HEK293 (cell line): ENCODE data around the gene PPOX.
A peak's percentile ranks its signal among the peaks of the same experiment; 100 is the strongest.

Experiments
- CTCF ChIA-PET: fragments of 350-600 bp; formaldehyde crosslinking; extraction: SDS; loops from one replicate; lab custom pipeline; 2021; ENCODE audit warnings: antibody characterized with exemption; lab: Yijun Ruan, JAX
- POLR2A ChIA-PET: fragments of 300-600 bp; formaldehyde crosslinking; extraction: SDS; loops from one replicate; lab custom pipeline; 2020; ENCODE audit warnings: antibody characterized with exemption, inconsistent platforms; lab: Yijun Ruan, JAX
- H3K27ac ChIP-seq: fragments of 200-500 bp; sonication (Bioruptor generic); 2 replicates; pipeline ENCODE4 v1.5.1; 2014; ENCODE audit warnings: low read depth, low read length, control low read depth, inconsistent platforms; ENCODE audit errors: extremely low read depth
- H3K36me3 ChIP-seq, 2 experiments: fragments of 200-500 bp in 1 of 2; sonication (Bioruptor generic) in 1 of 2; 1 replicate in 1 of 2; 2 replicates in 1 of 2; pipeline ENCODE4 v1.5.1; 2014 to 2017; ENCODE audit warnings: inconsistent platforms in 2 of 2, low read length in 2 of 2; ENCODE audit not compliant: control insufficient read depth in 2 of 2, insufficient read depth in 1 of 2
- H3K4me1 ChIP-seq: fragments of 200-500 bp; sonication (Bioruptor generic); 2 replicates; pipeline ENCODE4 v1.5.1; 2014; ENCODE audit warnings: mild to moderate bottlenecking, low read length, inconsistent platforms; ENCODE audit not compliant: control insufficient read depth, insufficient read depth
- H3K4me3 ChIP-seq: 2 replicates; pipeline ENCODE4 v1.5.1; 2011; ENCODE audit warnings: low read depth, mild to moderate bottlenecking, control low read depth, low read length, moderate library complexity
- H3K9me3 ChIP-seq: fragments of 200-500 bp; sonication (Bioruptor generic); 2 replicates; pipeline ENCODE4 v1.5.1; 2014; ENCODE audit warnings: low read depth, low read length, inconsistent platforms; ENCODE audit not compliant: control insufficient read depth, insufficient read depth
- KLF10 ChIP-seq: fragments of 450-650 bp; IDR thresholded peaks from 2 replicates; pipeline ENCODE4 v1.5.1; 2018; ENCODE audit warnings: missing biosample characterization, mild to moderate bottlenecking, missing genetic modification characterization
- KLF16 ChIP-seq: fragments of 450-650 bp; formaldehyde crosslinking; IDR thresholded peaks from 2 replicates; pipeline ENCODE4 v1.5.1; 2017; ENCODE audit warnings: missing biosample characterization, missing genetic modification characterization
- SETDB1 ChIP-seq: IDR thresholded peaks from one replicate; pipeline ENCODE4 v1.6.1; 2017; ENCODE audit warnings: mild to moderate bottlenecking, low read length, moderate library complexity, mixed read lengths; ENCODE audit not compliant: insufficient read length
- SP3 ChIP-seq: fragments of 450-650 bp; formaldehyde crosslinking; IDR thresholded peaks from 2 replicates; pipeline ENCODE4 v1.5.1; 2016; ENCODE audit warnings: missing biosample characterization, missing genetic modification characterization
- ZBTB20 ChIP-seq: fragments of 450-650 bp; formaldehyde crosslinking; IDR thresholded peaks from 2 replicates; pipeline ENCODE4 v1.5.1; 2016; ENCODE audit warnings: missing biosample characterization, missing genetic modification characterization
- ZBTB6 ChIP-seq: fragments of 450-650 bp; formaldehyde crosslinking; IDR thresholded peaks from 2 replicates; pipeline ENCODE4 v1.5.1; 2017; ENCODE audit warnings: missing biosample characterization, missing genetic modification characterization
- ZBTB7A ChIP-seq: fragments of 450-650 bp; formaldehyde crosslinking; IDR thresholded peaks from 2 replicates; pipeline ENCODE4 v1.5.1; 2016; ENCODE audit warnings: low read depth, missing biosample characterization, missing genetic modification characterization
- ZBTB8A ChIP-seq: fragments of 450-650 bp; formaldehyde crosslinking; IDR thresholded peaks from 2 replicates; pipeline ENCODE4 v1.5.1; 2016; ENCODE audit warnings: missing biosample characterization, missing genetic modification characterization
- ZFHX2 ChIP-seq: fragments of 450-650 bp; formaldehyde crosslinking; conservative IDR thresholded peaks from 2 replicates; pipeline ENCODE4 v1.5.1; 2016; ENCODE audit warnings: missing biosample characterization, missing genetic modification characterization
- ZIC2 ChIP-seq: fragments of 450-650 bp; formaldehyde crosslinking; IDR thresholded peaks from 2 replicates; pipeline ENCODE4 v1.5.1; 2016; ENCODE audit warnings: missing biosample characterization, missing genetic modification characterization
- ZNF121 ChIP-seq: fragments of 450-650 bp; formaldehyde crosslinking; IDR thresholded peaks from 2 replicates; pipeline ENCODE4 v1.5.1; 2016; ENCODE audit warnings: missing biosample characterization, missing genetic modification characterization
- ZNF18 ChIP-seq: fragments of 450-650 bp; formaldehyde crosslinking; IDR thresholded peaks from 2 replicates; pipeline ENCODE4 v1.5.1; 2016; ENCODE audit warnings: missing biosample characterization, missing genetic modification characterization
- ZNF19 ChIP-seq: fragments of 450-650 bp; formaldehyde crosslinking; IDR thresholded peaks from 2 replicates; pipeline ENCODE4; 2016; ENCODE audit warnings: missing biosample characterization, missing genetic modification characterization, low read depth
- ZNF211 ChIP-seq: fragments of 450-650 bp; formaldehyde crosslinking; IDR thresholded peaks from 2 replicates; pipeline ENCODE4 v1.5.1; 2016; ENCODE audit warnings: low read depth, missing biosample characterization, missing genetic modification characterization
- ZNF335 ChIP-seq: fragments of 450-650 bp; formaldehyde crosslinking; conservative IDR thresholded peaks from 2 replicates; pipeline ENCODE4 v1.5.1; 2016; ENCODE audit warnings: missing biosample characterization, missing genetic modification characterization
- ZNF366 ChIP-seq: fragments of 450-650 bp; formaldehyde crosslinking; conservative IDR thresholded peaks from 2 replicates; pipeline ENCODE4 v1.5.1; 2016; ENCODE audit warnings: missing biosample characterization, missing genetic modification characterization
- ZNF394 ChIP-seq: fragments of 450-650 bp; formaldehyde crosslinking; IDR thresholded peaks from 2 replicates; pipeline ENCODE4 v1.5.1; 2016; ENCODE audit warnings: missing biosample characterization, missing genetic modification characterization, mild to moderate bottlenecking, moderate library complexity, borderline replicate concordance
- ZNF398 ChIP-seq: fragments of 450-650 bp; formaldehyde crosslinking; IDR thresholded peaks from 2 replicates; pipeline ENCODE4 v1.5.1; 2017; ENCODE audit warnings: missing biosample characterization, missing genetic modification characterization
- ZNF423 ChIP-seq: fragments of 450-650 bp; formaldehyde crosslinking; IDR thresholded peaks from 2 replicates; pipeline ENCODE4 v1.5.1; 2016; ENCODE audit warnings: missing biosample characterization, missing genetic modification characterization
- ZNF433 ChIP-seq: fragments of 450-650 bp; formaldehyde crosslinking; IDR thresholded peaks from 2 replicates; pipeline ENCODE4 v1.5.1; 2016; ENCODE audit warnings: missing biosample characterization, missing genetic modification characterization, low read depth
- ZNF529 ChIP-seq: fragments of 450-650 bp; formaldehyde crosslinking; IDR thresholded peaks from 2 replicates; pipeline ENCODE4 v1.5.1; 2017; ENCODE audit warnings: missing genetic modification characterization, missing biosample characterization; ENCODE audit not compliant: insufficient replicate concordance
- ZNF544 ChIP-seq: fragments of 450-650 bp; formaldehyde crosslinking; IDR thresholded peaks from 2 replicates; pipeline ENCODE4 v1.5.0; 2017; ENCODE audit warnings: missing biosample characterization, missing genetic modification characterization
- ZNF580 ChIP-seq: fragments of 450-650 bp; formaldehyde crosslinking; IDR thresholded peaks from 2 replicates; pipeline ENCODE4 v1.5.1; 2016; ENCODE audit warnings: missing biosample characterization, missing genetic modification characterization
- ZNF600 ChIP-seq: fragments of 450-650 bp; formaldehyde crosslinking; IDR thresholded peaks from 2 replicates; pipeline ENCODE4 v1.5.1; 2016; ENCODE audit warnings: missing biosample characterization, missing genetic modification characterization
- ZNF623 ChIP-seq: fragments of 450-650 bp; formaldehyde crosslinking; IDR thresholded peaks from 2 replicates; pipeline ENCODE4 v1.5.1; 2016; ENCODE audit warnings: missing biosample characterization, missing genetic modification characterization
- ZNF660 ChIP-seq: fragments of 450-650 bp; IDR thresholded peaks from 2 replicates; pipeline ENCODE4 v1.5.1; 2018; ENCODE audit warnings: missing biosample characterization, mild to moderate bottlenecking, missing genetic modification characterization
- ZNF677 ChIP-seq: fragments of 450-650 bp; IDR thresholded peaks from 2 replicates; pipeline ENCODE4 v1.5.0; 2018; ENCODE audit warnings: missing biosample characterization, mild to moderate bottlenecking, missing genetic modification characterization, moderate library complexity
- ZNF791 ChIP-seq: fragments of 450-650 bp; formaldehyde crosslinking; IDR thresholded peaks from 2 replicates; pipeline ENCODE4 v1.5.1; 2016; ENCODE audit warnings: missing biosample characterization, missing genetic modification characterization
- ZSCAN23 ChIP-seq: fragments of 450-650 bp; formaldehyde crosslinking; IDR thresholded peaks from 2 replicates; pipeline ENCODE4 v1.5.1; 2016; ENCODE audit warnings: missing biosample characterization, missing genetic modification characterization
- ZXDB ChIP-seq: fragments of 450-650 bp; formaldehyde crosslinking; IDR thresholded peaks from 2 replicates; pipeline ENCODE4 v1.5.1; 2016; ENCODE audit warnings: missing biosample characterization, missing genetic modification characterization

The PPOX gene

GRCh38 chr1:161159087-161159912, 6.9 kb upstream of the PPOX start, which contains the start of gene USP21:
TSS of gene USP21 (plus strand) at chr1:161159500. CDS start at chr1:161160641, 1,141 bp downstream.
- peak within 1 kb of the TSS; percentile 78 for H3K4me3 ChIP-seq
- no peaks in the 10 kb centered on the region for H3K9me3 ChIP-seq
- H3K27ac ChIP-seq, result peak within 1 kb of the TSS; percentile 65
- peaks cover 5 to 72% of the 10 kb centered on the region in 2 experiments; a peak in 2 of 3 replicates for H3K36me3 ChIP-seq
- CTCF ChIA-PET, result interaction anchor here (0.6 to 1.2 kb wide), 2 partner anchors 21 to 115 kb away, joined by 3 to 5 read pairs; no protein-coding TSS in a partner anchor
- H3K4me1 ChIP-seq, result 0 out of 2 replicates have a peak, but pooled peaks cover 4% of the 10 kb centered on the region
- POLR2A ChIA-PET, result interaction anchor here (0.6 to 1.3 kb wide), 4 partner anchors 26 to 155 kb away, joined by 3 to 7 read pairs (median 4); partner anchors contain the start of genes DEDD, F11R, SDHC and TOMM40L
- peak; percentile 37; the same call in 1 of the 2 replicates for TF ChIP-seq ZNF394
- peak; percentile 91 for TF ChIP-seq SP3 (tag by site-specific recombination)
- peak; percentile 29; the same call in 1 of the 2 replicates for TF ChIP-seq ZBTB20 (tag by site-specific recombination)
- peak; percentile 49; the same call in 1 of the 2 replicates for TF ChIP-seq ZNF580 (tag by site-specific recombination)
- no peak for TF ChIP-seq ZNF544
- 0 out of 2 replicates have a peak, but pooled peaks have one; percentile 47 for TF ChIP-seq KLF16 (tag by site-specific recombination)
- TF ChIP-seq ZXDB (tag by site-specific recombination), result peak; percentile 89
- TF ChIP-seq ZNF121, result no peak
- no peak for TF ChIP-seq ZNF423
- peak; percentile 93 for TF ChIP-seq ZNF335
- TF ChIP-seq ZFHX2 (tag by site-specific recombination), result peak; percentile 25; the same call in 1 of the 2 replicates
- TF ChIP-seq ZNF18 (tag by site-specific recombination), result no peak
- 0 out of 2 replicates have a peak, but pooled peaks have one; percentile 49 for TF ChIP-seq ZNF660 (tag by site-specific recombination)
- no peak for TF ChIP-seq ZNF433 (tag by site-specific recombination)
- peak; percentile 58; the same call in 1 of the 2 replicates for TF ChIP-seq ZIC2 (tag by site-specific recombination)
- TF ChIP-seq SETDB1, result no peak
- no peak for TF ChIP-seq ZNF791 (tag by site-specific recombination)
- no peak for TF ChIP-seq ZNF211
- TF ChIP-seq ZNF623 (tag by site-specific recombination), result no peak; the same call in 1 of the 2 replicates
- peak; percentile 37; the same call in 1 of the 2 replicates for TF ChIP-seq ZNF398
- no peak for TF ChIP-seq ZNF529
- TF ChIP-seq ZNF677, result no peak
- peak; percentile 34; the same call in 1 of the 2 replicates for TF ChIP-seq ZBTB8A
- TF ChIP-seq ZNF19 (tag by site-specific recombination), result no peak
- TF ChIP-seq ZBTB7A (tag by site-specific recombination), result no peak
- 0 out of 2 replicates have a peak, but pooled peaks have one; percentile 46 for TF ChIP-seq KLF10
- TF ChIP-seq ZNF600, result peak; percentile 77
- no peak for TF ChIP-seq ZSCAN23 (tag by site-specific recombination)
- no peak for TF ChIP-seq ZBTB6 (tag by site-specific recombination)
- TF ChIP-seq ZNF366 (tag by site-specific recombination), result 0 out of 2 replicates have a peak, but pooled peaks have one; percentile 14
